Measurements from ENCODE around the gene MRLN.

- TF ChIP-seq EP300 (IDR thresholded peaks at IDR 0.05) (no peak), CTCF (IDR thresholded peaks at IDR 0.05) (no peak), POLR2AphosphoS5 (IDR thresholded peaks at IDR 0.05) (no peak), POLR2A (IDR thresholded peaks at IDR 0.05) (no peak)
Measured at GRCh38 chr10:59687657-59688056, 65.6 kb downstream of the MRLN start.
